ENCODE data around the gene GMFB. TPM values are rescaled to one million over a fixed set of nuclear protein-coding genes. Genes with fewer than 3 reads are reported as not detected.

GMFB gene
- polyA plus RNA-seq, 1 donor = 109 TPM

DNA sequence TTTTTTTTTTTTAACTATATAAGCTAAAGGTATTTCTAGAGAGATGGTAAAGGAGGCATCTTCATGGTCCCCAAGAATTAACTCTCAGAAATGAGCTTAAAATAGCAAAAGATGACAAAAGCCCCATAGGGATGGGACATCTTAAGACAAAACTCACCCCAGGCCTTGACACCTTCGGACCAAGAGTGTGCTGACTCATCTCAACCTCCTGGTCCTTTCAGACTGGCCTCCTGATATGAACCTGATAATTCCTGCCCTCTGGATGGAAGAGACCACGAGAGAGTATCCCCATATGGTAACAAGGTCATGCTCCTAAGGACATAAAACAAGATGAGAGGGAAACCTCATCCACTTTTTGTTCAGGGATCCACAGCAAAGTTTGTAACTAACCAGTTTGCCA lies 8.4 kb upstream of the GMFB start:
- DNase-seq = no peak

DNA sequence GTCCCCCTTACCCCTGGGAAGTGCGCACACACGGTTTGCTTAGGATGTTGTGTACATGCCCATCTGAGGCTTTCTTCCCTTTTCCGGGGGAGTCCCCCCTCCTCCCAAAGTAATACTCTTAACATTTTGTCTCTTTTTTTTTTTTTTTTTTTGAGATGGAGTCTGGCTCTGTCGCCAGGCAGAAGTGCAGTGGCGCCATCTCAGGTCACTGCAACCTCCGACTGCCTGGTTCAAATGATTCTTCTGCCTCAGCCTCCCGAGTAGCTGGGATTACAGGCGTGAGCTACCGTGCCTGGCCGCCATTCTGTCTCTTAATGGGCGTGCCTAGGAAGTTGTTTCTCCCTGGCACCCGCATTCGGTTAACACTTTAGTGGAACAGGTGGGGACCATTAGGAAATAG lies 4.5 kb upstream of the GMFB start:
- no peak for DNase-seq

DNA sequence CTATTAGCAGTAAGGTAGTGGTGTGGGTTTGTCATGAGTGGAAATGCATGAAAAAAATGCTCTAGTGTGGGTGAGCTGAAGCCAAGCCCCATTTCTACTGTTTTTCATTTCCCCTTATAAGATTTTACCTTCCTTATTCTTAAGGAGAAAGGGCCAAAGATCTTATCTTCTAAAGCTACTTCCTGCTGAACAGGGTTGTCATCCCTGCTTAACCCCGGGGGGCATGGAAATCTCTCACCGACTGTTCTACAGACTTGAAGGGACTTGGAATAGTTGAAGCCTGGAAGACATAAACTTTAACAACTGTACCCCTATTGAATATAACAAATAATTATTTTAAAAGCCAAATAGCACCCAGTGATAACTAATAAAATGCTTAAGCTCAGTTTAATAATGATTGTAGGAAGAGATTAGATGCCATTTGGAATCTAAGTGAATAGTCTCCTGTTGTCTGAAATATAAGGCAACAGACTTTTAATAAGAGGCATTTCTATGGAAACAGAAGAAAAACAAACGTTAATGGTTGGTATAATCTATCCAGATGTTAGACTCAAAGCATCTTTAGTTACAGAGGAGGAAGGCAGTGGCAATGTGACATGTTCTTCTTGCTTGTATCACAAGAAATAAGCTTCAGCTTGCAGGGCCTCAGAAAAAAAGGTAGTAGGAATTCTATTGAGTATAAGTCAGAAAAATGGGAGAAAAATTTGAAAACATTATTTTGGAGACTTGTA lies 1.8 kb upstream of the GMFB start:
- DNase-seq = no peak

DNA sequence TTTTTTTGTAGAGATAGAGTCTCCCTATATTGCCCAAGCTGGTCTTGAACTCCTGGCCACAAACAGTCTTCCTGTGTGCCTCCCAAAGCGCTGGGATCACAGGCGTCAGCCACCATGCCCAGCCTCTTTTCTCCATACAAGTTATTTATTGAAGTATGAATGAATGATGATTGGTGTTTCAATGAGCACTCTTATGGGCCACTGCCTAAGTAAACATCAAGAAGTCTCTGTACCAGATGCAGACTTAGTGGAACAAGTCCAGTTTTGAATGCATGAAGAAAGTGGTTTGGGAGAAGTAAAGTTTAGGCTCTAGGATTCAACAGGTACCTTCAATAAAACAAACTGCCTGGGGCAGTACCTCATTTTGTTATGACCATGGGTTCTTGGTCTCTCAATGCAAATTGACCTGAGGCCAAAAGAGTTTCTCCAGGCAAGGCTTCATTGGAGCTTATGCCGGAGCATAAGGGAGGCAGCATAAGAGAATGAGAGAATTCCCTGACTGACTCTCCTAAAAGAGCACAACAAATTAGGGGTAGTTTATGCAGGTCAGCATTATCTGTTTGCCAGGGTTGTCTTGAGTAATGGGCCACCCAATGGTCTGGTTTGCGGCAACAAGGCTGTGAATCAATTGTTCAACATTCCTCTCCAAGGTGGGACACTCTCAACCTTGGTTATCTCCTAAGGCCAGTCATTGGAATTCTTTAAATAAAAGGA lies 1.1 kb upstream of the GMFB start:
- DNase-seq = no peak

DNA sequence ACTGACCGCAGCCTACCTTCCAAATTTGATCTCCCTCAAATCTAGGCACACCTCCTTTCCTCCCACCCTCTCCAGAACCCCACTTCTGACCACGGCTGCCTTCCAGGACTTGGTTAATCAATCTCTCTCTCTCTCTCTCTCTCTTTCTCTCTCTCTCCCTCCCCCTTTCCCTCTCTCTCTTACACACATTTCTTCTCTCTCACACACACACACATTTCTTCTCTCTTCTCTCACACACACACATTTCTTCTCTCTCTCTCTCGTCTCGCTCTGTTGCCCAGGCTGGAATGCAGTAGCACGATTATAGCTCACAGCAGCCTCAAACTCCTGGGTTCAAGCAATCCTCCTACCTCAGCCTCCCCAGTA lies 521 bp upstream of the GMFB start:
- DNase-seq = no peak

DNA sequence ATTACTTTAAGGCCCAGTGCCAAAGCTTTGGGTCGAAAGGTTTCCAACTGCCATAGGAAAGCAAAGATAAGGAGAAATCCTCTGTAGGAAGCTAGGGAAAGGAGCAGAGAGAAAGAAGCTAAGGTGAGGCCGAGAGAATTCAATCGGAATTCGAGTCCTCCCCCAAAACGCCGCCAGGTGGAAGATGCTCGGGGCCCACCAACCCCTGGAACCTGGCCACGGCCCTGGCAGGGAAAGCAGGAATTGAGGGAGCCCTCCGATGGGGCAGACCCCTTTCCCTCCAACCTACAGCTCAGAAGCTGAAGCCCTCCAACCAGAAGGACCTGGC lies 498 bp downstream of the GMFB start:
- no peak for DNase-seq

DNA sequence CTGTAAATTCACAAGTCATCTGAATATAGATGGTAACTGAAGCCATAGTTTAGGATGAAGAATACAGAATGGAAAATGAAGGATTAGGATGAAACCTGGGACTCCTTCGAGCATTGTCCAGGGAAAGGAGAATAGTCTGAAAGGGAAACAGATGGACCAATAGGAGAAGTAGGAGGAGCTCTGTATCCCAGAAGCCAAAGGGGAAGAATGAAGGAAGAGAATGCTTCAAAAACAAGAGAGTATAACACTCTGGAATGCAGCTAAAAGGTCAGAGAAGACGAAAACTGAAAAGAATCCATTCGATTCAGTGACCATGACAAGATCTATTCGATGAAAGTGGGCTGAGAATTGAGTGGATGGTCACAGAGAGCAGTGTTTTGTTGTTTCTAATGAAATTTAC lies 1.0 kb downstream of the GMFB start:
- DNase-seq = no peak

DNA sequence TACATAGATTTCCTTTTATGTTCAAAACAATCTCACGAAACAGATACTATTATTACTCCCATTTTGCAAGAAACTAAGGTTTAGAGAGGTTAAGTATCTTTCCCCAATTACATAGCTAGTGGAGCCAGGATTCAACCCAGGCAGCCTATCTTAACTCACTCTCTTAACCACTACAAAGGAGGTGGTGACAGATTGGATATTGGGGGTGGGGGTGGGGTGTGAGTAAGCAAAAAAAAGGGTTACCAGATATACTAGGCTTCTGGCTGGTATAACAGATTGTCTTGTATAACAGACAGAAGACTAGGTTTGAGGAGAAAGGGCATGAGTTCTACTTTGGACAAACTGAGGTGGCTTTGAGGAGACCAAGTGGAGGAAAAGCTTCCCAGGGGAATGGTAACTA lies 2.1 kb downstream of the GMFB start:
- DNase-seq = no peak

DNA sequence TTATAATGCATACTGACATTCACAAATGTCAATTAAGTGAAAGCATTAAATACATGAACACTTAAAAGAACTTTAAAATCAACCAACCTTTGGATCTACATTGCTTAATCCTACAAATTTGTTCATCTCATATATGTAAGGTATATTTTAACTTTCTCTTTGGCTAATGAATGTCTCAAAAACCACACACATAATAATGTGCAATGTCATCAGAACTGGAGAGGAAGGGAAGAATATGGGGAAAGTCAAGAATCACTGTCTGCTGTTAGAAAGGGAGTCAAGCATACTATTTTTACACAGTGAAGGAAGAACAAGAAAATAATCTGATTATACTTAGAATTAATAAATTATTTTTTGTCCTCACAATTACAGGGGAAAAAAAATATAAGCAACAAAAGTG lies 4.9 kb downstream of the GMFB start:
- no peak for DNase-seq

DNA sequence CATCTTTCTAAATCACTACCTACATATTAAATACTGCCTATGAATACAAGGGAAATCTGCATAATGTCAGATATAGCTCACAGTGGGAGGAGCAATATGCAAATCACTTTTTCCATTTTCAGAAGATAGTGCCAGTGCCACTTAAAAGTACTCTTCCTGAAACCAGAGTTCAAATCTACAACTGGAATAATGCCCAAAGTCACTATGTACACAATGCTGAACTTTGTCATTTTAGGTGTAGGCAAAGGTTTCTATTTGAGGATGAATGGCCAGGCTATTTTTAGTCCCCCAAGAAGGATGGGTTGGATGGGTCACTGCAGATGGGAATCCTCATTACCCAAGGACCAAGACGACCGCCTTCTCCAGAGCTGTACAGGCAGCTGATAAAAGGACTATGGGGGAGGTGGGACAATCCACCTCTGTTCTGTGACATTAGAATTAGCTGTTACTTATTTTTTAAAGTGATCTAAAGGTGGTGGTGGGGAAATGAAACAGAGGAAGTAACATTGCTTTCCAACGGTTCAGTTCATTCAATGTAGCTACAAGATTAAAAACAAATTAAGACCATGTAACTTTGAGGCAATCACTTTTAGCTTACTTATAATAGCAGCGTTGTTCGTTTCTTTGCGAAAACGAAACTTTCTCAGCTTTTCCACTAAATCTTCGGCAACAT lies 5.6 kb downstream of the GMFB start:
- DNase-seq = no peak

DNA sequence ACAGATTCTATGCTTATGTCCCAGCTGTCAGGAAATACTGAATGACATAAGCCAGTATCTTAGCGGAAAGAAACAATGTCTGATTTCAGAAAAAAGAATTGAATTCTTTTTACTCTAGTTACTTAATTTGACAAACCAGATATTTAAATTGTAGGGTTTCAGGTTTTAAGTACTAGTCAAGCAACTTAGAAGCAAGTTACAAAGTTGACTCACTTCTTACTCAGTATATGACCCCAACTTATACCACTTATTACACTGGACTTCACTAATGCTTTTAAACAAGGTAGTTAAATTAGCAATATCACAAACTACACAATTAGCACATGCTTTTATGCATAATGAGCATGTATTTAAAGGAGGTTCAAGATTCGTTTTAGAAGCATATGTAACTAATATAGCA lies 7.1 kb downstream of the GMFB start:
- DNase-seq = no peak

DNA sequence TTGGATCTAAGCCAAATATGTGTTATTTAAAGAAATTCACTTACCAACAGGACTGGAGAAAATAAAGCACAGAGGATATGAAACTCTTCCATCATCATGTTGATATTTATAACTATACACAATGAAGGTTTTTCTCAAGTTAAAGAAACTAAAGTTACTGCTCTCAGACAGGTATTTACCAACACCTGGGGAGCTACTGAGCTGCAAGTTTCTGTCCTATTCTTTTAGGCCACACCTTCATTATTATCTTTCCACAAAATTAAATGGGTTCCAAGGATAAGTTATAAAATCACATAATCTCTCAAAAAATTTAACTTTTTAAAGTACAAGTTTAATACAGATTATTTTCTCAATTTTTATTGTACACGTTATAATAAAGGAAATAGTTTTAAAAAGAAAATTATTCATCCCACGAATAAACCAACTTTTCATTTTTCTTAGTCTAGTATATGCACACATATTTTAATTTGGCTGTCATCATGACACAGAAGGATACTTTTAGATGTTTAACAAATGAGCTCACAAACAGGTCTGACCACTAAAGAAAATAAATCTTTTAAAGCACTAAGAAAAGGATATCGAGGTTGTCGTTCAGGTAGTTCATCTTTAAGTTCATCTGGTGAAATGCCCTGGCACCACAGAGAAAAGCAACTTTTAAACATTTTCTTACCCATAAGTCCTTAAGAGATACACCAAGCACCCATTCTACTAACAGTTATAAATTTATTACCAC lies 7.8 kb downstream of the GMFB start:
- no peak for DNase-seq

DNA sequence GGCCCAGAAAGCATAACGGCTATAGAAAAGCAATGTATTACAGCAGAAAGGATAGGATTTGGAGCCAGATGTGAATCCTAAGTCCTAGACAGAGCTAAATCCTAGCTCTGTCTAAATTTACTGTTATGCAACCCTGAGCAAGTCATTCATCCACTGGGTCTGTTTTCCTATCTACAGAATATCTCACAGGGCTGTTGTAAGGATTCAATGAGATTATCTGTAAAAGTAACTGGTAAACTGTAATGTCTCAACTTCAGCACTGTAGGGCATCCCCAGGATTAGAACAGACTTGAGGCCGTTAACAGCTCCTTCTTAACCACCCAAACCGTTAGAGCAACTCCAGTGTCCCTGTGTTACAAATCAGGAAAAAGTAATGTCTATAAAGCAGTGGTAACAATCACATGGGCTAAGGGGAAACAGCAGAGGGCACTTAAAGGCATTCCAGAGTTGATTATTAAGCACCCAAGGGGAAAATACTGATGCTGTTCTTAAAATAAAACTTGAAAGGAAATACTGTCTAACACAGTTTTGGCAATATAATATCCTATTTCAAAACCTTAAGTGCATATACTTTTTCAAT lies 10.1 kb downstream of the GMFB start:
- DNase-seq = no peak

DNA sequence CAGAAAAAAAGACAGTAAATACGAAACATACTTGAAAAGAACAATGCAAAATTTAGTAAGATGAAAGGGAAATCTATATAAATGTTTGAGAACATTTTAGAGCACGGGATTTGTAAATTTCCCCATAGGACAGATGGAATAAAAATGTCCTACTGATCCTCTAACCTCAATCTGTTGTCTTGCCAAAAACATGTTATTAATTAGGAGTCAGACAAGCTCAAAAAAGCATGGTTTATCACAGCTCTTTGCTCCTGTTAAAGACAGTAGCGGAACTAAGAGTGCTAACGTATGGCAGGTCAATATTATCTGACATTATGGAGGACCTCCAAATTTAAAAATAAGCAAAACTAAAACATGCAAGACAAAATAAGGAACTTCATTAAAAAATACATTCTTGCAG lies 12.9 kb downstream of the GMFB start:
- no peak for DNase-seq

DNA sequence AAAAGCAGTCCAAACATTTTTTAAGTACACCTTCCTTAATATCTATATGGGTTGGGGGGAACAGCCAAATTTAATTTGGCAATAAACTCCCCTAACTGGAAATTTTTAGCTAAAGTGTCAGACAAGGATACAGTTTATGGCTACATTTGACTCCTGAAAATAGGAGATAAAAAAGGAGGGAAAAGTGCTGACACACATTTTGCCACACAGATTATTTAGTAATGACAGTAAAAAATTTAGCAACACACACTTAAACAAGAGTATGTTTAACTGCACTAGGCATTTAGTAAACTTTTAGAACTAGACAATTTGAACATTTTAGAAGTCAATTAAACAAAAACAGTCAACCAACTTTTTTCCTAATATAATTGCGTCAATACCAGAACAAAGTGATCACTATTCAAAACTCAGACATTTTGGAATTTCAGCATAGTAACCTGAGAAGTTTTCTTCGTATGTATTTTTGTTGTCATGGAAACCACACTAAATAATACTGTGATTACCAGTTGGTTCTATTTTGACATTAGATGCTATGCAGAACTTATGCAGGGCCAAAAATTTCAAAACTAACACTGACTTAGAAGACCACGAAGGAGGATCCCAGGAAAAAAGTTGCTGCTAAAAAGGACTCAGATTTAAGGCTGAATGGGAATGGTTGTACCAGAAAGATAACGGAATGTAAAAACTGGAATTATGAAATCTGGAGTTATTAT lies 13.4 kb downstream of the GMFB start:
- DNase-seq = no peak

DNA sequence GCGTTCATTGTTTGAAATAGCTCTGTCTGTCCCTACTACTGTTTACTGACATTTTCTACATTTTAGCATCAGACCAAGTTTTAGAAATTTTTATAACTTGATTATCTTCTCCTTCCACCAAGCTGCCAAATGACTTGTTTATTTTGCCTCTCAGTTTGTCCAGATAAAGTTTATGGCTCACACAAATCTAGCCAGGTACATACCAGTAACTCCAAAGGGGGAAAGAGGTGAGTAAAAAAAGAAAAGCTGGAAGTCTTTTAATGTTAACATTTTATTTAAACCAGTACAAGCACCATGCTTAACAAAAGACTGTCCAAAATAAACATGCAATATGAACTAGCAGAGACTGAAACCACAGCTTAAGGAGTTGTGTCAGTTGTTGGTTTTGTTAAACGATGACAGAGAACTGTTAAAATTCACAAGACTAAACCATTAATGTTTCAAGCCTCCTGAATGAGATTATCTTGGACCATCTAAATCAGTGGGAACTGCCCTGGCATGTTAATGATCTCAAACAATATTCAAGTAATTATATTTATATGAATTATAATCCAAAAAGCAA lies 14.5 kb downstream of the GMFB start:
- DNase-seq = no peak

DNA sequence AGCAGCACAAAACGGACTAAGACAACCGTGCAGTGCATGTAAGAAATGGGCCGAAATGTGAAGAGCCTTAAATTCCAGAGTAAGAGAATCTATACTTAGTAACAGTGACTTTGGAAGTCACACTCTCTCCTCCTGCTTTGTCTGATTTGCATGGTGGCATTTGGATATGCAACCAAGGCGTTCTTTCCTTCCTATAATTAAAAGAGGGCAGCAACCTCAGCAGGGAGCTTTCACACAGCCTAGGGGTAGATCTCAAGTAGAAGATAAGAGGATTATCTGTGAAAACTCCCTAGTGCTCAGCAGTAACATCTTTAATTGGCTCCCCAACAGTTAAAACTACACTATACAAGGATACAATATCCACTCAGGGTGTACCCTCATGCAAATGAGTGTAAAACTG lies 16.5 kb downstream of the GMFB start:
- no peak for DNase-seq

DNA sequence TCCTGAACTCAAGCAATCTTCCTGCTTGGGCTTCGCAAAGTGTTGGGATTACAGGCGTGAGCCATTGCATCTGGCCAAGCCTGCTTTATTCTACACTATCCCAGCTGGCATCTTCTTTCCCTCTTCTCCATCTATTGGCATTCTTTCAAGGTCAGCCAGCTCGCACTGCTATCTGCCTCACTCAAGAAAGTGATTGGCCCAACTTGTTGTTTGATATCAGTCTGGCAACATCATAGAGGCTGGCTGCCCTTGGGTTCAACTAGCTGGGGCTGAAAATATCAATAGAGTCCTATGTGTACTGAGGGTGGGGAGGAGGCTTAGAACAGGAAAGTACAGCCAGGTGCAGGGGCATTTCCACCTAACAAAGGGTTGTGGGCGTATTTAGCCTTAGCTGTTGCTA lies 17.1 kb downstream of the GMFB start:
- no peak for DNase-seq

DNA sequence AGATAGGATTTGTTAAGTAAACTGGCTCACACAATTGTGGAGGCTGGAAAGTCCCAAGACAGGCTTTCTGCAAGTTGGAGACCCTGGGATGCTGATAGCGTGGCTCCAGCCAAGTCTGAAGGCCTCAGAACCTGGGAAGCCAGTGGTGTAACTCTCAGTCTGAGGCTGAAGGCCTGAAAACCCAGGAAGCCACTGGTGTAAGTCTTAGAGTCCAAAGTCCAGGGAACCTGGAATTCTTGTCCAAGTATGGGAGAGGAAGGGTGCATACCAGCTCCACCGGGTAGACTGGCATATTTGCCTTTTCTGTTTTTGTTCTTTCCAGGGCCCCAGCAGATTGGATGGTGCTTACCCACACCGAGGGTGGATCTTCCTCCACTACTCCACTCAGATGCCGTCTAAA lies 18.1 kb downstream of the GMFB start:
- no peak for DNase-seq

DNA sequence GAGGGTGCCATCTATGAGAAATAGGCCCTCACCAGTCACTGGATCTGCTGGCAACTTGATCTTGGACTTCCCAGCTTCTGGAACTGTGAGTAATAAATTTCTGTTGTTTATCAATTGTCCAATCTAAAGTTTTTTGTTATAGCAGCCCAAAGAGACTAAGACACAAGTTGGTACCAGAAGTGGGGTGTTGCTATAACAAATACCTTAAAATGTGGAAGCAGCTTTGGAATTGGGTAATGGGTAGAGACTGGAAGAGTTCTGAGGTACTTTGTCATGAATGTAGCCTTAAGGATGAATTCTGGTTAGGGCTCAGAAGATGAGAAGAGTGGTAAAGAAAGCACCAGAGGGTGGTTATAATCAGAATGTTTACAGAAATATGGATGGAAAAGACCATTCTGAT lies 21.5 kb downstream of the GMFB start:
- no peak for DNase-seq

DNA sequence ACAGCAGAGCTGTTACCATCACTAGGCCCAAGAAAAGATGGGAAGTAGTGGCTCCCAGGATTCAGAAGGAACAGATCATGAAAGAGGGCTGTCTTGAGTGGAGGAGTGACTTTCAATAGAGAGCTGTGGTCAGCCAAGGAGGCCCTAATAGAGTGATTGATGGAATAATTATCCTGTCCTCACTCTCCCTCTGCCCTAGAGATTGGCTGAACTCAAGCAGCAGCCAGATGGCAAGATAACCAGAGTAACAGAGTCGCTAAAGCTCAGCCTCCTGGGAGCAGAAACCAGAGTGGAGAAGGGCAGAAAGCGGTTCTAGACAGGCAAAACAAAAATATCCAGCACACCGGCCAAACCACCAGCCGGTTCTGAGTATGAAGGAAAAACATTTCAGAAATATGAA lies 23.1 kb downstream of the GMFB start:
- no peak for DNase-seq

DNA sequence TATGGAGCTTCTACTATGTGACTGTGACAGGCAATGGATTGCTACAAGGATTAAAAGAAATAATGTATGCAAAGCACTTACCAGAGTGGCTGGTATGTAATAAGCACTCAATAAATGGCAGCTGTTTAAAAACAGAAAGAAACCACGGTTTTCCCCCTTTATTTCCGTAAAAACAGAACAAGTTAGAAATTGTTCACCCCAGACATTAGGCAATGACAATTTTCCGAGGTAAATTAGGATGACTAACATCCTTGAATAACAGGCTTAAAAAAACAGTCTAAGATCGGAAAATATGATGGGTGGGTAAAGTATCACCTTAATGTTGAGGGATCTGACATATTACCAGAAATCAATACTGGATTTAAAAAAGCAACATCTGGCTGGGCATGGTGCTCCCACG lies 26.7 kb downstream of the GMFB start:
- DNase-seq = no peak

All from left kidney (tissue), 2 donors.